WTC11 (cell line): ENCODE measurements around the gene CNTNAP2. TPM values are rescaled to one million over a fixed set of nuclear protein-coding genes. Genes with fewer than 3 reads are reported as not detected.

Experiments
- ATAC-seq: fragments of 200-7000 bp; cut with Tn5 transposase; 2 replicates; pipeline ENCODE4 v1.10.0; 2021; ENCODE audit warnings: mild to moderate bottlenecking, moderate library complexity
- CTCF ChIA-PET: fragments of 300-600 bp; sonication (Branson Sonifier 250); formaldehyde crosslinking; loops from one replicate; lab custom pipeline; 2021; ENCODE audit warnings: antibody characterized with exemption; lab: Charles Lee
- POLR2A ChIA-PET: fragments of 350-600 bp; sonication (Branson Sonifier 250); formaldehyde crosslinking; loops from one replicate; lab custom pipeline; 2021; ENCODE audit warnings: antibody characterized with exemption; lab: Charles Lee
- DNase-seq: peaks from one replicate; pipeline ENCODE4 v3.0.0; 2021; ENCODE audit warnings: low spot score
- H3K27ac Mint-ChIP-seq: 2 replicates; pipeline ENCODE4 v1.8.0; 2021; ENCODE audit warnings: mixed read lengths
- H3K27me3 Mint-ChIP-seq: 2 replicates; pipeline ENCODE4 v1.8.0; 2021; ENCODE audit warnings: low read depth, mild to moderate bottlenecking, moderate library complexity, mixed read lengths
- H3K36me3 Mint-ChIP-seq: 2 replicates; pipeline ENCODE4 v1.8.0; 2021; ENCODE audit warnings: mixed read lengths
- H3K4me1 Mint-ChIP-seq: 2 replicates; pipeline ENCODE4 v1.8.0; 2022; ENCODE audit warnings: mixed read lengths
- H3K4me3 Mint-ChIP-seq: 2 replicates; pipeline ENCODE4 v1.8.0; 2021; ENCODE audit warnings: mild to moderate bottlenecking, moderate library complexity, mixed read lengths
- H3K9me3 Mint-ChIP-seq: 2 replicates; pipeline ENCODE4 v1.8.0; 2021; ENCODE audit warnings: mixed read lengths
- EMX1 ChIP-seq: fragments of 250-450 bp; sonication (Bioruptor Pico); IDR thresholded peaks from 2 replicates; pipeline ENCODE4 v1.8.0; 2021; ENCODE audit warnings: mild to moderate bottlenecking
- ETV6 ChIP-seq: sonication (generic); formaldehyde crosslinking; IDR thresholded peaks from 2 replicates; pipeline ENCODE4 v1.8.1; 2022; ENCODE audit warnings: mild to moderate bottlenecking, missing genetic modification reagents
- GRHL2 ChIP-seq: fragments of 250-450 bp; sonication (Bioruptor Pico); IDR thresholded peaks from 2 replicates; pipeline ENCODE4 v1.8.0; 2022; ENCODE audit warnings: mild to moderate bottlenecking, moderate library complexity; ENCODE audit not compliant: insufficient replicate concordance, severe bottlenecking
- HMGA2 ChIP-seq: fragments of 250-450 bp; sonication (Bioruptor Pico); IDR thresholded peaks from 2 replicates; pipeline ENCODE4 v1.4.0; 2021; ENCODE audit warnings: mild to moderate bottlenecking, moderate library complexity
- KAT7 ChIP-seq: sonication (generic); formaldehyde crosslinking; IDR thresholded peaks from 2 replicates; pipeline ENCODE4 v1.8.1; 2023; ENCODE audit warnings: missing genetic modification reagents, mild to moderate bottlenecking, borderline replicate concordance
- MXD4 ChIP-seq: fragments of 250-450 bp; sonication (Bioruptor Pico); IDR thresholded peaks from 2 replicates; pipeline ENCODE4 v1.8.0; 2021; ENCODE audit warnings: mild to moderate bottlenecking, moderate library complexity, borderline replicate concordance
- NFATC4 ChIP-seq: fragments of 250-450 bp; sonication (Bioruptor Pico); IDR thresholded peaks from 2 replicates; pipeline ENCODE4 v1.9.0; 2021; ENCODE audit warnings: mild to moderate bottlenecking
- NFE2L1 ChIP-seq: sonication (generic); formaldehyde crosslinking; IDR thresholded peaks from 2 replicates; pipeline ENCODE4 v1.8.1; 2023; ENCODE audit warnings: missing genetic modification reagents
- NR1H2 ChIP-seq: sonication (generic); formaldehyde crosslinking; IDR thresholded peaks from 2 replicates; pipeline ENCODE4 v1.9.0; 2021; ENCODE audit warnings: mild to moderate bottlenecking, moderate library complexity, missing genetic modification reagents
- PRRX2 ChIP-seq: fragments of 250-450 bp; sonication (Bioruptor Pico); IDR thresholded peaks from 2 replicates; pipeline ENCODE4 v1.8.0; 2021; ENCODE audit warnings: mild to moderate bottlenecking
- RORB ChIP-seq: fragments of 250-450 bp; sonication (Bioruptor Pico); IDR thresholded peaks from 2 replicates; pipeline ENCODE4 v1.9.0; 2021; ENCODE audit warnings: mild to moderate bottlenecking
- SMAD3 ChIP-seq: sonication (generic); formaldehyde crosslinking; IDR thresholded peaks from 2 replicates; pipeline ENCODE4 v1.8.0; 2022; ENCODE audit warnings: missing genetic modification reagents, mild to moderate bottlenecking, borderline replicate concordance
- SOX15 ChIP-seq: fragments of 250-450 bp; sonication (Bioruptor Pico); IDR thresholded peaks from 2 replicates; pipeline ENCODE4 v1.9.0; 2021; ENCODE audit warnings: mild to moderate bottlenecking
- TCF7 ChIP-seq: sonication (generic); formaldehyde crosslinking; IDR thresholded peaks from 2 replicates; pipeline ENCODE4 v1.8.0; 2022; ENCODE audit warnings: mild to moderate bottlenecking, low read depth, missing genetic modification reagents, moderate library complexity
- ZNF232 ChIP-seq: sonication (generic); formaldehyde crosslinking; IDR thresholded peaks from 2 replicates; pipeline ENCODE4 v1.8.0; 2022; ENCODE audit warnings: mild to moderate bottlenecking, missing genetic modification reagents
- ZNF423 ChIP-seq: fragments of 250-450 bp; sonication (Bioruptor Pico); IDR thresholded peaks from 2 replicates; pipeline ENCODE4 v2.1.2; 2022; ENCODE audit warnings: mild to moderate bottlenecking, moderate library complexity
- total RNA-seq: library from RNA; stranded (reverse); gene quantifications from 3 replicates; pipeline ENCODE4 v1.2.3, GENCODE V29; 2021
- TF ChIP-seq, protein P1 (sequence below): fragments of 250-450 bp; sonication (Bioruptor Pico); IDR thresholded peaks from 2 replicates; pipeline ENCODE4 v1.9.0; 2021; ENCODE audit warnings: mild to moderate bottlenecking, borderline replicate concordance
- TF ChIP-seq, protein P2 (sequence below): sonication (generic); formaldehyde crosslinking; conservative IDR thresholded peaks from 2 replicates; pipeline ENCODE4 v1.8.1; 2023; ENCODE audit warnings: mild to moderate bottlenecking, low read depth, missing genetic modification reagents, moderate library complexity
- TF ChIP-seq, protein P3 (sequence below): sonication (generic); formaldehyde crosslinking; IDR thresholded peaks from 2 replicates; pipeline ENCODE4 v1.8.0; 2023; ENCODE audit warnings: missing genetic modification reagents
- TF ChIP-seq, protein P4 (sequence below): sonication (generic); formaldehyde crosslinking; IDR thresholded peaks from 2 replicates; pipeline ENCODE4 v1.8.1; 2022; ENCODE audit warnings: mild to moderate bottlenecking, moderate library complexity, missing genetic modification reagents
- TF ChIP-seq, protein P5 (sequence below): sonication (generic); formaldehyde crosslinking; IDR thresholded peaks from 2 replicates; pipeline ENCODE4 v1.8.0; 2022; ENCODE audit warnings: missing genetic modification reagents
- TF ChIP-seq, protein P6 (sequence below): fragments of 250-450 bp; sonication (Bioruptor Pico); IDR thresholded peaks from 2 replicates; pipeline ENCODE4 v1.9.0; 2021; ENCODE audit warnings: moderate library complexity, mild to moderate bottlenecking, inconsistent platforms, borderline replicate concordance

CNTNAP2 gene
- total RNA-seq, 1 experiment from 2014 or later = 63.8 TPM

DNA sequence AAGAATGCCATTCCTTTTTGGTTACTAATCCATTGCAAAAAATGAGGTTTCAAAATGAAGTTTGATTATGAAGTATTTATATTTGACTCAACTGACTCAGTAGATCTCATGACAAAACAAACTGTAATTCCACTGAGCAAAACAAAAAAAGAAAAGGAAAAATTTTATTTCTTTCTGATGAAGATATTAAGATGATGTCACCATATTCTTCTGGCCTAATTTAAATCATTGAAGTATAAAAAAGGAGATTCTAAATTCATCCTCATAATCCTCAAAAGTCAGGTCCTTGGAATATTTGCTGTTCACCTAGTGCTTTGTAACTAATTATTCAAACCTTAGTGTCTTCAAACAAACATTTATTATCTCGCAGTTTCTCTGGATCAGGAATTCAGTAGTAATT is 1183.7 kb downstream of the CNTNAP2 start:
- Mint-ChIP-seq H3K4me1 (no peaks in the 10 kb centered on the region), H3K27me3 (no peaks in the 10 kb centered on the region)
- CTCF ChIA-PET = no interaction called here

DNA sequence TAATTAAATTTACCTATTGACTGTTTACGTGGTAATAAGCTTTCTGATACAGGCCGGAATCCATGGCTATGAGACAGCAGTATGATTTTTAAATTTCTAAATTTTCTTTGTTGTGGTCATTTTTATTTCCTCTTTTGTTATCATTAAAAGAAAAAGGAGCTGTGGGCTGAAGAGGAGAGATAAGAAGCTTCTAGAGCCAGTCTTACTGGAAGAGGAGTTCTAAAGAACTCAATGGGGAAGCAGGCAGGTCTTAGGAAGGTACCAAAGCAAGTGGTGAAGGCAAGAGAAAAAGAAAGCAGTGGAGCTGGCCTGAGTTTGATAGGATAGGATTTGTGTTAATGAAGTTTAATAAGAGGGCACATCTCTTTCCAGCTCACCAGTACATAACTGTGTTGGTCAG is 1187.8 kb downstream of the CNTNAP2 start:
- H3K4me1 Mint-ChIP-seq = 0 out of 2 replicates have a peak, but pooled peaks cover 3% of the 10 kb centered on the region
- H3K27ac Mint-ChIP-seq = no peak overlapping the region
- CTCF ChIA-PET = no interaction called here
- ATAC-seq = no peak
- POLR2A ChIA-PET = no interaction called here
- TF ChIP-seq, protein P1, sequence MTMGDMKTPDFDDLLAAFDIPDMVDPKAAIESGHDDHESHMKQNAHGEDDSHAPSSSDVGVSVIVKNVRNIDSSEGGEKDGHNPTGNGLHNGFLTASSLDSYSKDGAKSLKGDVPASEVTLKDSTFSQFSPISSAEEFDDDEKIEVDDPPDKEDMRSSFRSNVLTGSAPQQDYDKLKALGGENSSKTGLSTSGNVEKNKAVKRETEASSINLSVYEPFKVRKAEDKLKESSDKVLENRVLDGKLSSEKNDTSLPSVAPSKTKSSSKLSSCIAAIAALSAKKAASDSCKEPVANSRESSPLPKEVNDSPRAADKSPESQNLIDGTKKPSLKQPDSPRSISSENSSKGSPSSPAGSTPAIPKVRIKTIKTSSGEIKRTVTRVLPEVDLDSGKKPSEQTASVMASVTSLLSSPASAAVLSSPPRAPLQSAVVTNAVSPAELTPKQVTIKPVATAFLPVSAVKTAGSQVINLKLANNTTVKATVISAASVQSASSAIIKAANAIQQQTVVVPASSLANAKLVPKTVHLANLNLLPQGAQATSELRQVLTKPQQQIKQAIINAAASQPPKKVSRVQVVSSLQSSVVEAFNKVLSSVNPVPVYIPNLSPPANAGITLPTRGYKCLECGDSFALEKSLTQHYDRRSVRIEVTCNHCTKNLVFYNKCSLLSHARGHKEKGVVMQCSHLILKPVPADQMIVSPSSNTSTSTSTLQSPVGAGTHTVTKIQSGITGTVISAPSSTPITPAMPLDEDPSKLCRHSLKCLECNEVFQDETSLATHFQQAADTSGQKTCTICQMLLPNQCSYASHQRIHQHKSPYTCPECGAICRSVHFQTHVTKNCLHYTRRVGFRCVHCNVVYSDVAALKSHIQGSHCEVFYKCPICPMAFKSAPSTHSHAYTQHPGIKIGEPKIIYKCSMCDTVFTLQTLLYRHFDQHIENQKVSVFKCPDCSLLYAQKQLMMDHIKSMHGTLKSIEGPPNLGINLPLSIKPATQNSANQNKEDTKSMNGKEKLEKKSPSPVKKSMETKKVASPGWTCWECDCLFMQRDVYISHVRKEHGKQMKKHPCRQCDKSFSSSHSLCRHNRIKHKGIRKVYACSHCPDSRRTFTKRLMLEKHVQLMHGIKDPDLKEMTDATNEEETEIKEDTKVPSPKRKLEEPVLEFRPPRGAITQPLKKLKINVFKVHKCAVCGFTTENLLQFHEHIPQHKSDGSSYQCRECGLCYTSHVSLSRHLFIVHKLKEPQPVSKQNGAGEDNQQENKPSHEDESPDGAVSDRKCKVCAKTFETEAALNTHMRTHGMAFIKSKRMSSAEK (CRISPR knock-in tag) = no peak
- TF ChIP-seq ETV6 = no peak
- TF ChIP-seq EMX1 (CRISPR knock-in tag) = no peak
- TF ChIP-seq TCF7 = no peak
- TF ChIP-seq KAT7 = no peak
- TF ChIP-seq, protein P2, sequence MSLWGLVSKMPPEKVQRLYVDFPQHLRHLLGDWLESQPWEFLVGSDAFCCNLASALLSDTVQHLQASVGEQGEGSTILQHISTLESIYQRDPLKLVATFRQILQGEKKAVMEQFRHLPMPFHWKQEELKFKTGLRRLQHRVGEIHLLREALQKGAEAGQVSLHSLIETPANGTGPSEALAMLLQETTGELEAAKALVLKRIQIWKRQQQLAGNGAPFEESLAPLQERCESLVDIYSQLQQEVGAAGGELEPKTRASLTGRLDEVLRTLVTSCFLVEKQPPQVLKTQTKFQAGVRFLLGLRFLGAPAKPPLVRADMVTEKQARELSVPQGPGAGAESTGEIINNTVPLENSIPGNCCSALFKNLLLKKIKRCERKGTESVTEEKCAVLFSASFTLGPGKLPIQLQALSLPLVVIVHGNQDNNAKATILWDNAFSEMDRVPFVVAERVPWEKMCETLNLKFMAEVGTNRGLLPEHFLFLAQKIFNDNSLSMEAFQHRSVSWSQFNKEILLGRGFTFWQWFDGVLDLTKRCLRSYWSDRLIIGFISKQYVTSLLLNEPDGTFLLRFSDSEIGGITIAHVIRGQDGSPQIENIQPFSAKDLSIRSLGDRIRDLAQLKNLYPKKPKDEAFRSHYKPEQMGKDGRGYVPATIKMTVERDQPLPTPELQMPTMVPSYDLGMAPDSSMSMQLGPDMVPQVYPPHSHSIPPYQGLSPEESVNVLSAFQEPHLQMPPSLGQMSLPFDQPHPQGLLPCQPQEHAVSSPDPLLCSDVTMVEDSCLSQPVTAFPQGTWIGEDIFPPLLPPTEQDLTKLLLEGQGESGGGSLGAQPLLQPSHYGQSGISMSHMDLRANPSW (CRISPR knock-in tag) = no peak
- TF ChIP-seq, protein P3, sequence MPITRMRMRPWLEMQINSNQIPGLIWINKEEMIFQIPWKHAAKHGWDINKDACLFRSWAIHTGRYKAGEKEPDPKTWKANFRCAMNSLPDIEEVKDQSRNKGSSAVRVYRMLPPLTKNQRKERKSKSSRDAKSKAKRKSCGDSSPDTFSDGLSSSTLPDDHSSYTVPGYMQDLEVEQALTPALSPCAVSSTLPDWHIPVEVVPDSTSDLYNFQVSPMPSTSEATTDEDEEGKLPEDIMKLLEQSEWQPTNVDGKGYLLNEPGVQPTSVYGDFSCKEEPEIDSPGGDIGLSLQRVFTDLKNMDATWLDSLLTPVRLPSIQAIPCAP (CRISPR knock-in tag) = no peak
- TF ChIP-seq, all 79 proteins: peak for 0
- peaks cover 4% of the 10 kb centered on the region for H3K9me3 Mint-ChIP-seq
- no peaks in the 10 kb centered on the region for H3K27me3 Mint-ChIP-seq
- H3K36me3 Mint-ChIP-seq = no peaks in the 10 kb centered on the region
- H3K4me3 Mint-ChIP-seq = no peak overlapping the region
- no peak for DNase-seq

More for the DNA sequence above, 1183.7 kb downstream of the CNTNAP2 start:
- no peaks in the 10 kb centered on the region for H3K9me3 Mint-ChIP-seq
- no peak for DNase-seq
- TF ChIP-seq HMGA2 = no peak
- no peak for TF ChIP-seq SMAD3 (CRISPR knock-in tag)
- no peak for TF ChIP-seq NR1H2 (CRISPR knock-in tag)
- TF ChIP-seq NFE2L1 (CRISPR knock-in tag) = no peak
- TF ChIP-seq ZNF423 (CRISPR knock-in tag) = no peak
- TF ChIP-seq NFATC4 (CRISPR knock-in tag) = no peak
- no peak for TF ChIP-seq MXD4
- POLR2A ChIA-PET = no interaction called here
- no peak for ATAC-seq
- no peak overlapping the region for H3K4me3 Mint-ChIP-seq
- no peak overlapping the region for H3K27ac Mint-ChIP-seq
- no peaks in the 10 kb centered on the region for H3K36me3 Mint-ChIP-seq

DNA sequence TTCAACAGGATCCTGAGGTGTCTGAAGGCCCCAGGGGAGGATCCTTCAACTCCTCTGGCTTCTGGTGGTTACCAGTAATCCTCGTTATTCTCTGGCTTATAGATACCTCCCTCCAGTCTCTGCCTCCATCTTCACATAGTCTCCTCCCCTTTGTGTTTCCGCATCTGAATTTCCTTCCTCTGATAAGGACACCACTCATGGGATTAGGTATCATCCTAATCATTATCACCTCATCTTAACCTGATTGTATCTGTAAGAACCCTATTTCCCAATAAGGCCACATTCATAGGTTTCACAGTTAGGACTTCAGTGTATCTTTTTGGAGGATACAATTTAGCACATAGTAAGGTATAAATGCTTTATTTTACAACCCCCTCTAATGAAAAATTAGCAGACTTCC is 1189.2 kb downstream of the CNTNAP2 start:
- Mint-ChIP-seq H3K9me3 (peaks cover 4% of the 10 kb centered on the region), H3K4me3 (no peak overlapping the region), H3K27me3 (no peaks in the 10 kb centered on the region), H3K4me1 (0 out of 2 replicates have a peak, but pooled peaks cover 3% of the 10 kb centered on the region), H3K36me3 (no peaks in the 10 kb centered on the region), H3K27ac (no peak overlapping the region)
- DNase-seq (no peak), ATAC-seq (no peak)
- POLR2A ChIA-PET = no interaction called here
- CTCF ChIA-PET = no interaction called here
- no peak for TF ChIP-seq GRHL2 (CRISPR knock-in tag)
- TF ChIP-seq, protein P4, sequence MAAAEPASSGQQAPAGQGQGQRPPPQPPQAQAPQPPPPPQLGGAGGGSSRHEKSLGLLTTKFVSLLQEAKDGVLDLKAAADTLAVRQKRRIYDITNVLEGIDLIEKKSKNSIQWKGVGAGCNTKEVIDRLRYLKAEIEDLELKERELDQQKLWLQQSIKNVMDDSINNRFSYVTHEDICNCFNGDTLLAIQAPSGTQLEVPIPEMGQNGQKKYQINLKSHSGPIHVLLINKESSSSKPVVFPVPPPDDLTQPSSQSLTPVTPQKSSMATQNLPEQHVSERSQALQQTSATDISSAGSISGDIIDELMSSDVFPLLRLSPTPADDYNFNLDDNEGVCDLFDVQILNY (CRISPR knock-in tag) = no peak
- no peak for TF ChIP-seq SOX15 (CRISPR knock-in tag)
- TF ChIP-seq, protein P5, sequence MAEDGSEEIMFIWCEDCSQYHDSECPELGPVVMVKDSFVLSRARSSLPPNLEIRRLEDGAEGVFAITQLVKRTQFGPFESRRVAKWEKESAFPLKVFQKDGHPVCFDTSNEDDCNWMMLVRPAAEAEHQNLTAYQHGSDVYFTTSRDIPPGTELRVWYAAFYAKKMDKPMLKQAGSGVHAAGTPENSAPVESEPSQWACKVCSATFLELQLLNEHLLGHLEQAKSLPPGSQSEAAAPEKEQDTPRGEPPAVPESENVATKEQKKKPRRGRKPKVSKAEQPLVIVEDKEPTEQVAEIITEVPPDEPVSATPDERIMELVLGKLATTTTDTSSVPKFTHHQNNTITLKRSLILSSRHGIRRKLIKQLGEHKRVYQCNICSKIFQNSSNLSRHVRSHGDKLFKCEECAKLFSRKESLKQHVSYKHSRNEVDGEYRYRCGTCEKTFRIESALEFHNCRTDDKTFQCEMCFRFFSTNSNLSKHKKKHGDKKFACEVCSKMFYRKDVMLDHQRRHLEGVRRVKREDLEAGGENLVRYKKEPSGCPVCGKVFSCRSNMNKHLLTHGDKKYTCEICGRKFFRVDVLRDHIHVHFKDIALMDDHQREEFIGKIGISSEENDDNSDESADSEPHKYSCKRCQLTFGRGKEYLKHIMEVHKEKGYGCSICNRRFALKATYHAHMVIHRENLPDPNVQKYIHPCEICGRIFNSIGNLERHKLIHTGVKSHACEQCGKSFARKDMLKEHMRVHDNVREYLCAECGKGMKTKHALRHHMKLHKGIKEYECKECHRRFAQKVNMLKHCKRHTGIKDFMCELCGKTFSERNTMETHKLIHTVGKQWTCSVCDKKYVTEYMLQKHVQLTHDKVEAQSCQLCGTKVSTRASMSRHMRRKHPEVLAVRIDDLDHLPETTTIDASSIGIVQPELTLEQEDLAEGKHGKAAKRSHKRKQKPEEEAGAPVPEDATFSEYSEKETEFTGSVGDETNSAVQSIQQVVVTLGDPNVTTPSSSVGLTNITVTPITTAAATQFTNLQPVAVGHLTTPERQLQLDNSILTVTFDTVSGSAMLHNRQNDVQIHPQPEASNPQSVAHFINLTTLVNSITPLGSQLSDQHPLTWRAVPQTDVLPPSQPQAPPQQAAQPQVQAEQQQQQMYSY (CRISPR knock-in tag) = no peak
- no peak for TF ChIP-seq RORB (CRISPR knock-in tag)
- TF ChIP-seq ZNF232 (CRISPR knock-in tag) = no peak
- no peak for TF ChIP-seq PRRX2
- TF ChIP-seq, protein P6, sequence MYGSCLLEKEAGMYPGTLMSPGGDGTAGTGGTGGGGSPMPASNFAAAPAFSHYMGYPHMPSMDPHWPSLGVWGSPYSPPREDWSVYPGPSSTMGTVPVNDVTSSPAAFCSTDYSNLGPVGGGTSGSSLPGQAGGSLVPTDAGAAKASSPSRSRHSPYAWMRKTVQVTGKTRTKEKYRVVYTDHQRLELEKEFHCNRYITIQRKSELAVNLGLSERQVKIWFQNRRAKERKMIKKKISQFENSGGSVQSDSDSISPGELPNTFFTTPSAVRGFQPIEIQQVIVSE (CRISPR knock-in tag) = no peak
- TF ChIP-seq ETV6 = no peak
